ENCODE data around the gene CDH10.

GRCh38 chr5:24538346-24538745 lies 106.4 kb downstream of the CDH10 start:
- no peak for TF ChIP-seq CTCF (IDR thresholded peaks at IDR 0.05; ENCODE audit: poor library complexity, severe bottlenecking)
- TF ChIP-seq SMC3 (conservative IDR thresholded peaks at IDR 0.05; ENCODE audit: poor library complexity): no peak
- no peak for TF ChIP-seq TAF1 (IDR thresholded peaks at IDR 0.05; ENCODE audit: low read depth)
- TF ChIP-seq EP300 (conservative IDR thresholded peaks at IDR 0.05; ENCODE audit: poor library complexity, severe bottlenecking): no peak

All from neural cell (in vitro differentiated cells).